B cell (primary cell): ENCODE data around the gene HMG20B. TPM values are rescaled to one million over a fixed set of nuclear protein-coding genes. Genes with fewer than 3 reads are reported as not detected.

ENCODE experiments used
- ATAC-seq: fragments of 200-7000 bp; cut with Tn5 transposase; one replicate; pipeline ENCODE4 v1.10.0; 2021; ENCODE audit warnings: low read depth, mild to moderate bottlenecking, moderate number of reproducible peaks, moderate library complexity
- CTCF ChIA-PET: fragments of 350-600 bp; sonication (Branson Sonifier 250); formaldehyde crosslinking; loops from one replicate; lab custom pipeline; 2021; ENCODE audit warnings: antibody characterized with exemption, inconsistent platforms; lab: Charles Lee
- POLR2A ChIA-PET: fragments of 350-600 bp; sonication (Branson Sonifier 250); formaldehyde crosslinking; loops from one replicate; lab custom pipeline; 2021; ENCODE audit warnings: antibody characterized with exemption; lab: Charles Lee
- DNase-seq: peaks from one replicate; pipeline ENCODE4 v3.0.0; 2013
- H2AFZ ChIP-seq: 2 replicates; pipeline ENCODE4 v1.6.1; 2012; ENCODE audit warnings: mild to moderate bottlenecking, low read depth, low read length; ENCODE audit not compliant: insufficient read depth, poor library complexity, severe bottlenecking
- H3K27ac ChIP-seq, 2 donors: 1 replicate in 1 of 2; 2 replicates in 1 of 2; pipeline ENCODE4 v1.5.1; 2012 to 2013; ENCODE audit warnings: low read length in 2 of 2, mild to moderate bottlenecking in 2 of 2, moderate library complexity in 1 of 2
- H3K27me3 ChIP-seq, 4 experiments: fragments of 200-600 bp in 1 of 4; sonication (generic) in 1 of 4; replicated peaks in 1 of 4; 1 replicate in 2 of 4; 2 replicates in 2 of 4; pipeline versions ENCODE4 v1.6.1 to v1.7.0; 2013 to 2016; ENCODE audit warnings: low read length in 3 of 4, mild to moderate bottlenecking in 2 of 4, mixed read lengths in 1 of 4, moderate library complexity in 1 of 4; ENCODE audit not compliant: insufficient read depth in 4 of 4, control insufficient read depth in 3 of 4; ENCODE audit errors: control extremely low read depth in 1 of 4
- H3K36me3 ChIP-seq, 2 experiments: replicated peaks in 1 of 2; 1 replicate in 1 of 2; 2 replicates in 1 of 2; pipeline versions ENCODE4 v1.6.1 to v1.7.1; 2013; ENCODE audit warnings: low read length in 1 of 2; ENCODE audit not compliant: insufficient read depth in 2 of 2, control insufficient read depth in 1 of 2; ENCODE audit errors: control extremely low read depth in 1 of 2, extremely low read depth in 1 of 2
- H3K4me1 ChIP-seq, 2 donors: fragments of 200-600 bp in 1 of 2; sonication (generic) in 1 of 2; 1 replicate in 1 of 2; 2 replicates in 1 of 2; pipeline versions ENCODE4 v1.5.1 to v1.6.1; 2013 to 2017; ENCODE audit warnings: low read length in 2 of 2; ENCODE audit not compliant: control insufficient read depth in 2 of 2, insufficient read depth in 2 of 2
- H3K4me2 ChIP-seq: replicated peaks from 2 replicates; pipeline ENCODE3; 2012; ENCODE audit warnings: mild to moderate bottlenecking, low read depth, low read length; ENCODE audit not compliant: poor library complexity, severe bottlenecking
- H3K4me3 ChIP-seq, 5 experiments: fragments of 200-600 bp in 1 of 5; sonication (generic) in 1 of 5; 1 replicate in 3 of 5; 2 replicates in 2 of 5; pipeline versions ENCODE4 v1.5.1 to v1.7.0; 2011 to 2016; ENCODE audit warnings: low read length in 4 of 5, mild to moderate bottlenecking in 4 of 5, low read depth in 2 of 5, control low read depth in 1 of 5, moderate library complexity in 1 of 5; ENCODE audit not compliant: insufficient read depth in 1 of 5; ENCODE audit errors: control extremely low read depth in 1 of 5, extremely low read depth in 1 of 5
- H3K79me2 ChIP-seq: fragments of 200-600 bp; sonication (generic); one replicate; pipeline ENCODE4 v1.6.0; 2016; ENCODE audit warnings: low read length; ENCODE audit not compliant: control insufficient read depth, insufficient read depth
- H3K9ac ChIP-seq: fragments of 200-600 bp; sonication (generic); 2 replicates; pipeline ENCODE4 v1.6.1; 2017; ENCODE audit warnings: mild to moderate bottlenecking, low read length, moderate library complexity
- H3K9me3 ChIP-seq, 3 donors: one replicate each; pipeline versions ENCODE4 v1.6.1 to v1.7.1; 2013; ENCODE audit warnings: low read length in 2 of 3; ENCODE audit not compliant: control insufficient read depth in 2 of 3, insufficient read depth in 1 of 3; ENCODE audit errors: control extremely low read depth in 1 of 3
- H4K20me1 ChIP-seq: 2 replicates; pipeline ENCODE4 v1.6.0; 2012; ENCODE audit warnings: mild to moderate bottlenecking, low read length; ENCODE audit not compliant: insufficient read depth, control insufficient read depth, poor library complexity, severe bottlenecking
- H3K27ac Mint-ChIP-seq: one replicate; pipeline ENCODE4 v1.8.0; 2021; ENCODE audit warnings: mixed read lengths
- H3K27me3 Mint-ChIP-seq: one replicate; pipeline ENCODE4 v1.8.0; 2021; ENCODE audit warnings: mixed read lengths
- H3K4me1 Mint-ChIP-seq: one replicate; pipeline ENCODE4 v1.8.0; 2021; ENCODE audit warnings: mixed read lengths
- H3K4me3 Mint-ChIP-seq: one replicate; pipeline ENCODE4 v1.8.0; 2021; ENCODE audit warnings: mixed read lengths
- H3K9me3 Mint-ChIP-seq: one replicate; pipeline ENCODE4 v1.8.0; 2022; ENCODE audit warnings: mixed read lengths; ENCODE audit not compliant: insufficient read depth
- CTCF ChIP-seq: fragments of 200-600 bp; IDR thresholded peaks from one replicate; pipeline ENCODE4 v1.8.0; 2022; ENCODE audit warnings: antibody characterized with exemption, mild to moderate bottlenecking
- EZH2 ChIP-seq: IDR thresholded peaks from 2 replicates; pipeline ENCODE4 v1.6.1; 2012; ENCODE audit warnings: borderline replicate concordance, low read depth, mild to moderate bottlenecking, moderate library complexity, low read length; ENCODE audit not compliant: insufficient read depth, poor library complexity, severe bottlenecking
- WGBS: methylation state at CpG from one replicate; pipeline ENCODE4 v1.1.5; 2013; ENCODE audit warnings: missing lambda C conversion rate; ENCODE audit not compliant: insufficient coverage; 5-methylcytosine and 5-hydroxymethylcytosine counted together
- intact Hi-C: fragments of 100-400 bp; cut with micrococcal nuclease; formaldehyde crosslinking; loops from one replicate; pipeline ENCODE4 v1.10.0; 2022
- polyA plus RNA-seq: library from polyadenylated mRNA; depleted of rRNA; stranded (reverse); fragments of >200 nt; gene quantifications from 2 replicates; pipeline ENCODE4 v1.2.3, GENCODE V29; 2012
- total RNA-seq, 2 donors: library from RNA; stranded (reverse); fragments of 120-200 nt in 1 of 2; gene quantifications; 1 replicate in 1 of 2; 2 replicates in 1 of 2; pipeline versions ENCODE4 v1.2.3 to v1.2.4, GENCODE V29; 2013 to 2022

Gene HMG20B
- total and polyA plus RNA-seq, 2 donors (not counting 1 experiment from before 2014, with no cell fraction given): 41.7 to 59.0 TPM

GRCh38 chr19:3601021-3601420 lies 28.3 kb downstream of the HMG20B start:
- Histone ChIP-seq H4K20me1 (no peaks in the 10 kb centered on the region), H3K36me3 (no peaks in the 10 kb centered on the region), H3K4me3 (no peak overlapping the region), H3K4me2 (no peak overlapping the region), H3K27me3 (no peaks in the 10 kb centered on the region), H3K9me3 (peaks cover 0 to 9% (median 0%) of the 10 kb centered on the region in 3 donors), H3K4me1 (peaks cover 18 to 20% of the 10 kb centered on the region in 2 donors), H2AFZ (no peak overlapping the region), H3K9ac (no peak overlapping the region), H3K27ac (no peak overlapping the region), H3K79me2 (peaks cover 6% of the 10 kb centered on the region)
- no peaks in the 10 kb centered on the region for H3K9me3 Mint-ChIP-seq
- H3K27ac Mint-ChIP-seq: no peak overlapping the region
- no peak overlapping the region for H3K4me3 Mint-ChIP-seq
- no peaks in the 10 kb centered on the region for H3K4me1 Mint-ChIP-seq
- WGBS: 96% methylated on average over 5 of the region's 12 CpGs
- ChIA-PET POLR2A (interaction anchor here (0.7 kb wide), 1 partner anchor 10 kb away, joined by 3 read pairs; no protein-coding TSS in a partner anchor), CTCF (no interaction called here)
- no peak for DNase-seq
- no peak for ATAC-seq
- intact Hi-C loops: no loop called here
- TF ChIP-seq EZH2 (no peak), CTCF (no peak)
- H3K27me3 Mint-ChIP-seq: no peaks in the 10 kb centered on the region

- Mint-ChIP-seq H3K27me3 (no peaks in the 10 kb centered on the region), H3K4me3 (no peak overlapping the region), H3K27ac (no peak overlapping the region), H3K9me3 (no peaks in the 10 kb centered on the region), H3K4me1 (peaks cover 12% of the 10 kb centered on the region)
- H3K9ac ChIP-seq: no peak overlapping the region
- DNase-seq (no peak), ATAC-seq (no peak)
- no peaks in the 10 kb centered on the region for H4K20me1 ChIP-seq
- H3K4me3 ChIP-seq: no peak overlapping the region
- no peak overlapping the region for H3K4me2 ChIP-seq
- peaks cover 0 to 4% (median 0%) of the 10 kb centered on the region in 4 experiments for H3K27me3 ChIP-seq
- no peaks in the 10 kb centered on the region for H3K36me3 ChIP-seq
- TF ChIP-seq CTCF (no peak), EZH2 (no peak)
- POLR2A ChIA-PET: no interaction called here
- WGBS: 95% methylated on average over 23 of the region's 23 CpGs
- H3K27ac ChIP-seq: no peak overlapping the region
- intact Hi-C loops: no loop called here
- peaks cover 7% of the 10 kb centered on the region for H3K79me2 ChIP-seq
- CTCF ChIA-PET: interaction anchor here (0.6 to 1.3 kb wide), 3 partner anchors 16 to 85 kb away, joined by 3 read pairs; no protein-coding TSS in a partner anchor
- H3K9me3 ChIP-seq: peaks cover 0 to 20% (median 0%) of the 10 kb centered on the region in 3 donors
- H2AFZ ChIP-seq: no peak overlapping the region
- H3K4me1 ChIP-seq: peaks cover 35 to 41% of the 10 kb centered on the region in 2 donors
These were observed 30.5 kb downstream of the HMG20B start for GRCh38 chr19:3603121-3603811.
